ENCODE results near the gene SLC7A4.

Gene SLC7A4

DNA sequence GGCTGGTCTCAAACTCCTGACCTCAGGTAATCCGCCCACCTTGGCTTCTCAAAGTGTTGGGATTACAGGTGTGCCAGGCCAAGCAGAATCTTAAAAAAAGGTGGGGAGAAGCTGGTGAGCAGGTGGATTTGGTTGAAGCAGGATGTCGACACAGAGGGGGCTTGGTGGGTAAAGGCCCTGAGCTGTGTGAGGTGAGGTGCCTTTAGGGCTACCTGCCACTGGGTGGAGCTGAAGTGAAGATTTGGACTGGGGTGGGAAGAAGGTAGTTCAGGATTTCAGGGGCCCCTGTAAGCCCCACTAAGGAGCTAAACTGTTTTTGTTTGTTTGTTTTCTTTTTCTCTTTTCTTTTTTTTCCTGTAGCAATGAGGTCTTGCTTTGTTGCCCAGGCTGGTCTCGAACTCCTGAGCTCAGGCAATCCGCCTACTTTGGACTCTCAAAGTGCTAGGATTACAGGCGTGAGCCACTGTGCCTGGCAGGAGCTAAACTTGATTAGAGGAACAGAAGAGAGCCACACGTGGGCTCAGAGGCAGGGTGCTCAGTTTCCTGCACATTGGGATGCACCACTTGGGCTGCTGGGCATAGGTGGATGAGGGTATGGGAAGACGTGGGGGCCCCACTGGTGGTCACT lies 11.4 kb downstream of the SLC7A4 start:
- DNase-seq (ENCODE audit: insufficient read length, low spot score) = no peak
- no peak for TF ChIP-seq POLR2AphosphoS5 (IDR thresholded peaks at IDR 0.05; ENCODE audit: low read depth, low read length)
- FAIRE-seq = no peak

- no peak for TF ChIP-seq SPI1 (IDR thresholded peaks at IDR 0.05; ENCODE audit: low read depth, low read length)
- no peak for TF ChIP-seq POLR2AphosphoS5 (IDR thresholded peaks at IDR 0.05; ENCODE audit: low read depth, low read length)
- TF ChIP-seq TAF1 (IDR thresholded peaks at IDR 0.05; ENCODE audit: low read depth, low read length) = no peak
- TF ChIP-seq POU2F2 (IDR thresholded peaks at IDR 0.05; ENCODE audit: low read depth, low read length) = no peak
- no peak for TF ChIP-seq POLR2A (IDR thresholded peaks at IDR 0.05; ENCODE audit: low read depth, low read length)
- TF ChIP-seq PAX5 (IDR thresholded peaks at IDR 0.05; ENCODE audit: insufficient read depth, low read length, severe bottlenecking) = no peak
- no peak for DNase-seq (ENCODE audit: insufficient read length, low spot score)
- FAIRE-seq = no peak
Observed at GRCh38 chr22:21018314-21018713, 14.0 kb downstream of the SLC7A4 start.

- DNase-seq (ENCODE audit: insufficient read length, low spot score) (no peak), FAIRE-seq (no peak)
- TF ChIP-seq POLR2A (IDR thresholded peaks at IDR 0.05; ENCODE audit: low read depth, low read length) (no peak), PAX5 (IDR thresholded peaks at IDR 0.05; ENCODE audit: insufficient read depth, low read length, severe bottlenecking) (no peak), SPI1 (IDR thresholded peaks at IDR 0.05; ENCODE audit: low read depth, low read length) (no peak)
Observed at GRCh38 chr22:21016644-21017420, 15.5 kb downstream of the SLC7A4 start.

DNA sequence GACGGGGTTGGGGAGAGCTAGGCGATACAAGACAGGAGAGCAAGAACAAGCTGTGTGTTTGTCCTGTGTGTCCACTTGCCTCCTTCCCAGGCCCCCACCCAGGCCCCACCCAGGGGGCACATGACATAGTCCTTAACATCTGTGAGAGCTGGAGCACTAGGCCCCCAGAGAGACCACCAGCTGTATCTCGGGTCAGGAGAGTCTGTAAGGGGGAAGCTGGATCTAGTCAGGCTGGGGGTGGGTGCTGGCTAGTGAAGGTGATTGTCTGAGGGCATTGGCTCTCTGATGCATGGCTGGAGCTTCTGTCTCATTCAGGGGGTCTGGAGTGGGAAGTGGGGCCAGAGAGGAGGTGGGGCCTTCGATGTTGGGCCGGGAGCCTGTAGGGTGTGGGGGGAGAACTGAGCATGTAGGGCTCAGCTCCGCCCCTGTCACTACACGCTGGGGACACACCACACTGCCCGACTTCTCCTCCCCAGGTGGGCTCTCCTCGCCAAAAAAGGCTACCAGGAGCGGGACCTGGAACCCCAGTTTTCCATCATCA lies 16.8 kb downstream of the SLC7A4 start:
- DNase-seq (ENCODE audit: insufficient read length, low spot score) = no peak
- TF ChIP-seq SPI1 (IDR thresholded peaks at IDR 0.05; ENCODE audit: low read depth, low read length) (no peak), PAX5 (IDR thresholded peaks at IDR 0.05; ENCODE audit: insufficient read depth, low read length, severe bottlenecking) (no peak), POLR2A (IDR thresholded peaks at IDR 0.05; ENCODE audit: low read depth, low read length) (no peak), POU2F2 (IDR thresholded peaks at IDR 0.05; ENCODE audit: low read depth, low read length) (no peak)
- no peak for FAIRE-seq

DNA sequence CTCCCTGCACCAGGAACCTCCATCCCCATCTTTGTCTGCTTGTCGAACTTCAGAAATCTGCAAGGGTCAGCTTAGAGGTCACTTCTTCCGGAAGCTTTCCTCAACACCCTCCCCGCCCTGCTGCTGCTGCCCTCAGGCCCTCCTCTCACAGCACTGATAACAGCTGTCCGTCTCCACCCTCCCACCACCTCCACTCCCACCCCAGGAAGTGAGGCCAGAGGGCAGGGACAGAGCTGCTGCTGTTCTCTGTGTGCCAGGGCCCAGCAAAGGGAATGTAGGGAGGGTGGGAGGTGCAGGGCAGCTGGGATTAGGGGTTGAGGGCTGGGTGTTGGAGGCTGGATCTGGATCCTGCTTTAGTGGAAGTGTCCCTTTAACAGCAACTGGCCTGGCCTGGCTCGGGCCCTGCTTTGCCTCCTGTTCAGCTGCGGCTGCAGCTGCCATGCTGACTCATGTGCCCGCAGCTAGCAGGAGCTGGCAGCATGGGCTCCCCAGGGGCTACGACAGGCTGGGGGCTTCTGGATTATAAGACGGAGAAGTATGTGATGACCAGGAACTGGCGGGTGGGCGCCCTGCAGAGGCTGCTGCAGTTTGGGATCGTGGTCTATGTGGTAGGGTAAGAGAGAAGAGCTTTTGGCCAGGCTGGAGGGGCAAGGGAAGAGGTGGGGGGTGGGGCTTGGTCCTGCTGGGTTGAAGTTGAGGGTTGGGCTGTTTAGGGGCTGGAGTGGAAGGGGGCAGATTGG lies 17.5 kb downstream of the SLC7A4 start, which contains the start of gene P2RX6:
Gene P2RX6, plus strand, starts transcription at position 440 of the 740 bp plus-strand sequence. Its CDS starts 10 bp downstream, at position 450.
- no peak for TF ChIP-seq TAF1 (IDR thresholded peaks at IDR 0.05; ENCODE audit: low read depth, low read length)
- TF ChIP-seq POU2F2 (IDR thresholded peaks at IDR 0.05; ENCODE audit: low read depth, low read length) = no peak
- no peak for TF ChIP-seq PAX5 (IDR thresholded peaks at IDR 0.05; ENCODE audit: insufficient read depth, low read length, severe bottlenecking)
- TF ChIP-seq POLR2AphosphoS5 (IDR thresholded peaks at IDR 0.05; ENCODE audit: low read depth, low read length) = no peak
- no peak for TF ChIP-seq SPI1 (IDR thresholded peaks at IDR 0.05; ENCODE audit: low read depth, low read length)
- TF ChIP-seq POLR2A (IDR thresholded peaks at IDR 0.05; ENCODE audit: low read depth, low read length) = no peak
- FAIRE-seq = no peak
- DNase-seq (ENCODE audit: insufficient read length, low spot score) = no peak

- peak; percentile 97 for FAIRE-seq
- peak; percentile 96 for DNase-seq (ENCODE audit: insufficient read length, low spot score)
- TF ChIP-seq TAF1 (IDR thresholded peaks at IDR 0.05; ENCODE audit: low read depth, low read length) = no peak
- TF ChIP-seq POLR2A (IDR thresholded peaks at IDR 0.05; ENCODE audit: low read depth, low read length) = no peak
- TF ChIP-seq SPI1 (IDR thresholded peaks at IDR 0.05; ENCODE audit: low read depth, low read length) = no peak
- no peak for TF ChIP-seq PAX5 (IDR thresholded peaks at IDR 0.05; ENCODE audit: insufficient read depth, low read length, severe bottlenecking)
- TF ChIP-seq POLR2AphosphoS5 (IDR thresholded peaks at IDR 0.05; ENCODE audit: low read depth, low read length) = no peak
- no peak for TF ChIP-seq POU2F2 (IDR thresholded peaks at IDR 0.05; ENCODE audit: low read depth, low read length)
Observed at GRCh38 chr22:21014202-21014725, 18.1 kb downstream of the SLC7A4 start.

GRCh38 chr22:21013657-21014201 lies 18.6 kb downstream of the SLC7A4 start:
- FAIRE-seq (no peak), DNase-seq (ENCODE audit: insufficient read length, low spot score) (no peak)
- TF ChIP-seq SPI1 (IDR thresholded peaks at IDR 0.05; ENCODE audit: low read depth, low read length) = no peak
- no peak for TF ChIP-seq POU2F2 (IDR thresholded peaks at IDR 0.05; ENCODE audit: low read depth, low read length)
- TF ChIP-seq POLR2A (IDR thresholded peaks at IDR 0.05; ENCODE audit: low read depth, low read length) = no peak
- no peak for TF ChIP-seq TAF1 (IDR thresholded peaks at IDR 0.05; ENCODE audit: low read depth, low read length)
- TF ChIP-seq PAX5 (IDR thresholded peaks at IDR 0.05; ENCODE audit: insufficient read depth, low read length, severe bottlenecking) = no peak
- TF ChIP-seq POLR2AphosphoS5 (IDR thresholded peaks at IDR 0.05; ENCODE audit: low read depth, low read length) = no peak

DNA sequence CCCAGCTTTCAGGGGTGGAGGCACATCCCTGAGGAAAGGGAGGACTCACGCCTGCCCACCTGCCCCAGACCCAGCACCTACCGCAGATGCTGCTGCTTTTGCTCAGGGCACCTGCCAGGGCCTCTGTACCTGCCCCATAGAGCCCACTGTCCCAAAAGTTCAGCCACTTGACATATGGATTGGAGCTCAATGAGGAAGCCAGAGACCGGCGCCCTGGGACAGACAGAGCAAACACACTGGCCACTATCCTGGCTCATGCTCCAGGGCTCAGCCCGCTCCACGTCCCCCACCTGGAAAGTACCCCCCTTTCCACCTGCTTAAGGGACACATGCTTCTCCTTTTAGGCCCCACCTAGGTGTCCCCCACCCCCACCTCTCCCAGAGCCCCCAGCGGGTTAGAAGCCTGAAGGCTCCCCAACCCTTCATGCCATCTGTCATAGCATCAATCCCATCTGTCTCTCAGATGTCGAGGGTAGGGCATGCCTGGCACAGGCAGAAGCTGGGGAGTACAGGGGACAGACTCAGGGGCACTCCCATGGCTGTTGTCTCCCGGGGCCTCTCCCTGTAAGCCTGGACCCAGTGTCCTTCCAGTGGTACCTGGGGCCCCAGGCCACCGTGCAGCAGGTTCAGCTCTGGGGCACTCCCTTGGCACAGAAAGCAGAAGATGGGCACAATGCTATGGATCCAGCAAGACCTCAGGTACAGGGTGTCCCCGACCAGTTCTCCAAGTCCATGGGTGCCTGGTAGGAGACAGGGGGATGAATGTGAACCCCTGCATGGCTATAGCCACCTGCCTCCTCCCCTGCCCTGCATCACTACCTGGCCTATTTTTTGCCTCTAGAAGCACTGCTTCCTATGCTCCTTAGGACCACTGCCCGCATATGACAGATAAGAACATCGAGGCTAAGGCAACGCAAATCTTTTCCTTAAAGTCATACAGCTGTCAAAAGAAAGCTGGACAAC lies 19.6 kb downstream of the SLC7A4 start:
- FAIRE-seq (no peak), DNase-seq (ENCODE audit: insufficient read length, low spot score) (no peak)
- TF ChIP-seq SPI1 (IDR thresholded peaks at IDR 0.05; ENCODE audit: low read depth, low read length) = no peak
- no peak for TF ChIP-seq TAF1 (IDR thresholded peaks at IDR 0.05; ENCODE audit: low read depth, low read length)
- TF ChIP-seq PAX5 (IDR thresholded peaks at IDR 0.05; ENCODE audit: insufficient read depth, low read length, severe bottlenecking) = no peak
- no peak for TF ChIP-seq POLR2A (IDR thresholded peaks at IDR 0.05; ENCODE audit: low read depth, low read length)
- TF ChIP-seq POLR2AphosphoS5 (IDR thresholded peaks at IDR 0.05; ENCODE audit: low read depth, low read length) = no peak
- TF ChIP-seq POU2F2 (IDR thresholded peaks at IDR 0.05; ENCODE audit: low read depth, low read length) = no peak

Measured in GM12891 (cell line).